Osteocyte (in vitro differentiated cells): Measurements from ENCODE around the gene LTBP2. TPM values are rescaled to one million over a fixed set of nuclear protein-coding genes. Genes with fewer than 3 reads are reported as not detected.

Experiments
- DNase-seq: peaks from one replicate; pipeline ENCODE4 v3.0.0; 2021; ENCODE audit warnings: mixed read lengths; ENCODE audit not compliant: unreplicated experiment; ENCODE audit errors: extremely low spot score
- H3K27ac Mint-ChIP-seq: one replicate; pipeline ENCODE4 v1.8.0; 2021; ENCODE audit warnings: mild to moderate bottlenecking, mixed read lengths; ENCODE audit not compliant: unreplicated experiment
- H3K27me3 Mint-ChIP-seq: one replicate; pipeline ENCODE4 v1.8.0; 2021; ENCODE audit warnings: mixed read lengths; ENCODE audit not compliant: unreplicated experiment
- H3K36me3 Mint-ChIP-seq: one replicate; pipeline ENCODE4 v1.8.0; 2021; ENCODE audit warnings: mixed read lengths; ENCODE audit not compliant: unreplicated experiment
- H3K4me1 Mint-ChIP-seq: one replicate; pipeline ENCODE4 v1.8.0; 2021; ENCODE audit warnings: mixed read lengths; ENCODE audit not compliant: unreplicated experiment
- H3K4me3 Mint-ChIP-seq: one replicate; pipeline ENCODE4 v1.8.0; 2021; ENCODE audit warnings: mild to moderate bottlenecking, moderate library complexity, mixed read lengths; ENCODE audit not compliant: unreplicated experiment
- H3K9me3 Mint-ChIP-seq: one replicate; pipeline ENCODE4 v1.8.0; 2021; ENCODE audit warnings: mixed read lengths; ENCODE audit not compliant: unreplicated experiment
- long read RNA-seq: library from polyadenylated mRNA; unstranded; transcript quantifications from one replicate; pipeline ENCODE4 v2.0.0, GENCODE V29; 2021
- total RNA-seq: library from RNA; stranded (reverse); gene quantifications from 2 replicates; pipeline ENCODE4 v1.2.1, GENCODE V29; 2021
- TF ChIP-seq, protein P1 (sequence below): fragments of 200-600 bp; sonication (generic); IDR thresholded peaks from 2 replicates; pipeline ENCODE4 v1.5.0; 2021; ENCODE audit warnings: antibody characterized with exemption, mild to moderate bottlenecking, moderate library complexity

The LTBP2 gene
- total RNA-seq: 377 and 379 TPM in 2 replicates
- long read RNA-seq, transcript LTBP2-203 (2 exons, 863 nt): major isoform, 11 of 175 reads
- long read RNA-seq, partial matches to known transcripts: 99 of 175 reads
- long read RNA-seq, other reads (novel, unspliced or antisense): 65 of 175 reads

DNA sequence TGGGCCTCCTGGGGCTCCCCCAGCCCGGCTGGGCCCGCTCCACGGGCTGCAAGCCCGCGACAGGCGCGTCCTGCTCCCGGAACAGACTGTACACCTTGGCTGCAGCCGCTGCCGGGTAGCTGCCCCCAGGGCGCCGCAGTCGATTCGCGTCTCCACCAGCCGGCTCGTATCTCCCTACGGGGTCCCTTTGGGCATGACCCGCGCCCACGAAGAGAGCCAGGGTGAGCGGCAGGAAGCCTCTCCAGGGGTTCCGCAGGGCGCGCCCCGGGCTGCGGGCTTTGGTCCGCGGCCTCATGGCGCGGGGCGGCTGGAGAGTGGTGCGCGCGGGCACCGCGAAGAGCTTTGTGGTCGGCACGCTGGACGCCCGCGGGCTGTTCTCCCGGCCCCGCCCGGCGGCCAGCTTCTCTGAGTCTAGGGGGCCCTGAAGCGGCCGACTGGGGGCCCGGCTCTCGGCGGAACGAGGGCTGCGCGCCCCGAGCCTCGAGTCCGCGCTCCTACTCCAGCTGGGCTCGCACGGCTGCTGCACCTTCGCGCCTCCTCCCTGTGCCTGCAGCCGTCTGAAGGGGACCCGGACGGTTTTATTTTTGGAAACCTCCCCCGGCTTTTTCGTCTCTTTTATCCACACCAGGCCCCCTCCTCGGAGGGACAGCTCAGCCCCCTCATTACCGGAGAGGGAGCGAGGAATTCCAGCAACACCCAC lies at the start of gene LTBP2:
TSS of gene LTBP2 (minus strand) at position 588 of the 700 bp plus-strand sequence. CDS start at position 295, 293 bp downstream.
- DNase-seq: no peak
- Mint-ChIP-seq H3K4me1 (peaks cover 72% of the 10 kb centered on the region), H3K27ac (peak within 1 kb of the TSS; percentile 59), H3K9me3 (no peaks in the 10 kb centered on the region), H3K27me3 (no peaks in the 10 kb centered on the region), H3K36me3 (peaks cover 5% of the 10 kb centered on the region), H3K4me3 (peak within 1 kb of the TSS; percentile 88)
- TF ChIP-seq, protein P1, sequence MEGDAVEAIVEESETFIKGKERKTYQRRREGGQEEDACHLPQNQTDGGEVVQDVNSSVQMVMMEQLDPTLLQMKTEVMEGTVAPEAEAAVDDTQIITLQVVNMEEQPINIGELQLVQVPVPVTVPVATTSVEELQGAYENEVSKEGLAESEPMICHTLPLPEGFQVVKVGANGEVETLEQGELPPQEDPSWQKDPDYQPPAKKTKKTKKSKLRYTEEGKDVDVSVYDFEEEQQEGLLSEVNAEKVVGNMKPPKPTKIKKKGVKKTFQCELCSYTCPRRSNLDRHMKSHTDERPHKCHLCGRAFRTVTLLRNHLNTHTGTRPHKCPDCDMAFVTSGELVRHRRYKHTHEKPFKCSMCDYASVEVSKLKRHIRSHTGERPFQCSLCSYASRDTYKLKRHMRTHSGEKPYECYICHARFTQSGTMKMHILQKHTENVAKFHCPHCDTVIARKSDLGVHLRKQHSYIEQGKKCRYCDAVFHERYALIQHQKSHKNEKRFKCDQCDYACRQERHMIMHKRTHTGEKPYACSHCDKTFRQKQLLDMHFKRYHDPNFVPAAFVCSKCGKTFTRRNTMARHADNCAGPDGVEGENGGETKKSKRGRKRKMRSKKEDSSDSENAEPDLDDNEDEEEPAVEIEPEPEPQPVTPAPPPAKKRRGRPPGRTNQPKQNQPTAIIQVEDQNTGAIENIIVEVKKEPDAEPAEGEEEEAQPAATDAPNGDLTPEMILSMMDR: no peak

DNA sequence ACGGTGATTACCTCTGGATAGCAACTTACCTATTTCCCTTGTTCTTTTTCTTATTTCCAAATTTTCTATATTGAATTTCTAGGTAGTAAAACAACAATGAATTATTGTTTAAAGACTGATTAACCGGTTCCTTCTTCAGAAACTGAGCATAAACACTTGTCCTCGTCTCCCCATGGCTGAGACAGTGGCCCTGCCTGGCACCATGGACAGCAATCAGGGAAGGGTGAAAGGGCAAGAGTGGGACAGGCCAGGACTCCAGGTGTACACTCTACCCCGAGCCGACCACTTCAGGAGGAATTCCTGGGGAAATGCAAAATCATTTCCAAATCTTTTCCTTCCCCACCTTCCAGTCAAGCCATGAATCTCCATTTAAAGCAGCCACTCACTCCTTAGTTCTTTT lies 48.8 kb upstream of the LTBP2 start:
- H3K27me3 Mint-ChIP-seq: no peaks in the 10 kb centered on the region
- TF ChIP-seq, protein P1: no peak
- H3K36me3 Mint-ChIP-seq: peaks cover 41% of the 10 kb centered on the region
- H3K4me3 Mint-ChIP-seq: no peak overlapping the region
- H3K9me3 Mint-ChIP-seq: no peaks in the 10 kb centered on the region
- peak; percentile 44 for DNase-seq
- peaks cover 35% of the 10 kb centered on the region for H3K4me1 Mint-ChIP-seq
- H3K27ac Mint-ChIP-seq: peak overlapping the region; percentile 45

DNA sequence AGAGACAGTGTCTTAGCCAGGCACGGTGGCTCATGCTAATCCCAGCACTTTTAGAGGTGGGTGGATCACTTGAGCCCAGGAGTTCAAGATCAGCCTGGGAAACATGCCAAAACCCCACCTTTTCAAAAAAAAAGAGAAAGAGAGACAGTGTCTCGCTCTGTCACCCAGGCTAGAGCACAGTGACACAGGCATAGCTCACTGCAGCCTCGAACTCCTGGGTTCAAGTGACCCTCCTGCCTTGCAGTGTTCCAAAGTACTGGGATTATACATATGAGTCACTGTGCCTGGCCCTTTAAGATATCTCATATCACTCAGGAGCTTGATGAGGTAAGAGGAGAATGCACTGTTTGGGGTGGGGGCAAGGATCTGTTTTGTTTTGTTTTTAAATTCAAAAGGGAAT lies 48.1 kb upstream of the LTBP2 start:
- Mint-ChIP-seq H3K27ac (peak overlapping the region; percentile 85), H3K9me3 (no peaks in the 10 kb centered on the region), H3K36me3 (peaks cover 35% of the 10 kb centered on the region), H3K4me3 (no peak overlapping the region), H3K4me1 (peaks cover 42% of the 10 kb centered on the region), H3K27me3 (no peaks in the 10 kb centered on the region)
- DNase-seq: no peak
- TF ChIP-seq, protein P1: no peak

DNA sequence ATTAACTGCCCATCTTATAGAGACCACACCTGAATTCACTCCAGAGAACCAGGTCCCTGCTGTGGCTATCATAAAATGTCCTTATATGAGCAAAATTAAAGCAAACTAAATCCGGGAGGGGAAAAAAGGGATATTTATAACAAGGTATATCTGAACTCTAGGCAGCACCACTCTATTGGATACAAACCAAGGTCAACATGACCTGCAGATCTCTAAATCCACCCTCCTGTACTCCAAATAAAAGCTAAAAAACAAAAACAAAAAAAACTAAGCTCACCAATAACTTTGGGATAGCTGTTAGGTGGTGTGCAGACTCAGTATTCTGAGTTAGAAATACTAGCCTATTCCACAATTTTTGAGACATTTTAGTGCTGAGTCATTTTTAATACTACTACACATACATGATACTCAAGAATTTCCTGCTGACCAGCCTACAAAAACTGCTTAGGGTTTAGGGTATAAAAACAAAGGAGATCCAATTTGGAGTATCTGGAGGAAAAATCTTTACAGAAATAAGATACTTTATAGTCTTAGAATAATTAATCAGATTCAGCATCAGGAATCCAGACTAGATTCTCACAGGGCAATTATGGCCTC lies 46.6 kb upstream of the LTBP2 start:
- H3K9me3 Mint-ChIP-seq: no peaks in the 10 kb centered on the region
- H3K36me3 Mint-ChIP-seq: peaks cover 26% of the 10 kb centered on the region
- no peak for DNase-seq
- TF ChIP-seq, protein P1: no peak
- peak overlapping the region; percentile 85 for H3K27ac Mint-ChIP-seq
- H3K4me1 Mint-ChIP-seq: peaks cover 51% of the 10 kb centered on the region
- no peak overlapping the region for H3K4me3 Mint-ChIP-seq
- no peaks in the 10 kb centered on the region for H3K27me3 Mint-ChIP-seq

DNA sequence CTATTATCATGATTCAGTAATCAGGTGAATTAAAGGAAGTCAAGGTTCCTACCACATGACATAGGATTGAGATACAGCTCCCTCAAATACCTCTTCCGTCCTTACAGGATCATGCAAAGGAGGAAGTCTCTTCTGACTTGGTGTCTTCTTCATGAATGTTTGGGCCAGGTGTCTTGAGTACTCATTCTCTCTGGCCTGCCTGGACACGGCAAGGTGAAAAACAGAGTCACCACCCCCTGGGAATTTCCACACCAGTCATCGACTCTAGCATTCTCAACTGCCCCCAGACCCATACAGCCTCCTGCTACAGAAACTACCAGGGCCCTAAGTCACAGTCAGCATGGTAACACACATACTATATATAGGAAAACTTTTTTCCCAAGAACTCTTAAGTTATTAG lies 44.9 kb upstream of the LTBP2 start:
- Mint-ChIP-seq H3K27me3 (no peaks in the 10 kb centered on the region), H3K4me1 (peaks cover 65% of the 10 kb centered on the region), H3K9me3 (no peaks in the 10 kb centered on the region), H3K4me3 (no peak overlapping the region), H3K36me3 (peaks cover 20% of the 10 kb centered on the region), H3K27ac (no peak overlapping the region)
- TF ChIP-seq, protein P1: no peak
- DNase-seq: no peak
